ENCODE results near the gene PARD3B. TPM values are rescaled to one million over a fixed set of nuclear protein-coding genes. Genes with fewer than 3 reads are reported as not detected.

PARD3B gene
- total and polyA plus RNA-seq, 2 experiments from 2014 or later, result 3.5 to 4.4 TPM

- DNase-seq (ENCODE audit: low spot score) (no peak), ATAC-seq (no peak)
- peaks cover 16% of the 10 kb centered on the region for H3K4me1 Mint-ChIP-seq
- no peaks in the 10 kb centered on the region for H3K27me3 ChIP-seq (ENCODE audit: insufficient read depth)
- H3K4me1 ChIP-seq (ENCODE audit: insufficient read depth), result peaks cover 14% of the 10 kb centered on the region; the same call in 1 of the 2 replicates
- H3K36me3 ChIP-seq (ENCODE audit: insufficient read depth), result no peaks in the 10 kb centered on the region
- no peak overlapping the region for H3K4me3 ChIP-seq
- H3K27ac ChIP-seq (ENCODE audit: low read depth), result no peak overlapping the region
- no peaks in the 10 kb centered on the region for H3F3A ChIP-seq (replicated peaks; ENCODE audit: low read depth)
- H4K20me1 ChIP-seq (replicated peaks; ENCODE audit: insufficient read depth), result no peaks in the 10 kb centered on the region
- H3K9me3 Mint-ChIP-seq, result no peaks in the 10 kb centered on the region
- H3K4me3 Mint-ChIP-seq, result no peak overlapping the region
- no peaks in the 10 kb centered on the region for H3K36me3 Mint-ChIP-seq (ENCODE audit: low read depth)
- no peaks in the 10 kb centered on the region for H3K79me2 ChIP-seq (replicated peaks; ENCODE audit: insufficient read depth)
- no peak overlapping the region for H2AFZ ChIP-seq
- H3K27me3 Mint-ChIP-seq (ENCODE audit: insufficient read depth, low read depth, poor library complexity), result peaks cover 2% of the 10 kb centered on the region
- no peak overlapping the region for H3K27ac Mint-ChIP-seq
- H3K9me2 ChIP-seq (ENCODE audit: insufficient read depth), result no peaks in the 10 kb centered on the region
- H3K4me2 ChIP-seq, result no peak overlapping the region
- TF ChIP-seq REST (IDR thresholded peaks at IDR 0.05; ENCODE audit: unreplicated experiment) (no peak), ETS1 (IDR thresholded peaks at IDR 0.05) (no peak), CREB1 (CRISPR knock-in tag; IDR thresholded peaks at IDR 0.05; ENCODE audit: low read depth) (no peak), ZNF331 (CRISPR knock-in tag; IDR thresholded peaks at IDR 0.05; ENCODE audit: low read depth) (no peak), POLR2AphosphoS5 (IDR thresholded peaks at IDR 0.05; ENCODE audit: low read depth) (no peak), JUNB (IDR thresholded peaks at IDR 0.05; ENCODE audit: unreplicated experiment) (no peak), EZH2 (IDR thresholded peaks at IDR 0.05; ENCODE audit: low read depth, unreplicated experiment) (no peak), NANOG (IDR thresholded peaks at IDR 0.05; ENCODE audit: borderline replicate concordance) (no peak), CTCF (conservative IDR thresholded peaks at IDR 0.05; ENCODE audit: low read depth in 2 of 2) (no peak)
Observed at GRCh38 chr2:205115511-205115910, 570.2 kb downstream of the PARD3B start.

DNA sequence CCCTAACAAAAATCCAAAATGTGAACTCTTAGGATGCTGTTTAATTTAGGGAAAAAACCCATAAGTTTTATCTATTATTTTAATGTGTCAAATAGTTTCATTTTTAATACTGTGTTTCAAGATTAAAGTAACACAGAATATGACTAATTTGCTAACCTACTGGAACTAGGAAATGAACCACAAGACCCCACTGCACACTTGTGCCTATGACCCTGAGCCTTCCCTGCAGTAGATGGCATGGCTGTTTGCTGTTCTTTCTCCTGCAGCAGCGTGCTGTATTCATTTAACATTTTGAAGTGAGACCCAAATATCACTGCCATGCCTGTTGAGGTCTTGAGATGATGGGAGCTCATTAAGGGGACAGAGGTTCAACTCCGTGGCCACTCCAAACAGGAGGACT is 571.9 kb downstream of the PARD3B start:
- no peaks in the 10 kb centered on the region for H3K9me3 Mint-ChIP-seq
- Histone ChIP-seq H3K4me3 (no peak overlapping the region), H3F3A (replicated peaks; ENCODE audit: low read depth) (no peaks in the 10 kb centered on the region), H3K9me2 (ENCODE audit: insufficient read depth) (no peaks in the 10 kb centered on the region), H3K27me3 (ENCODE audit: insufficient read depth) (no peaks in the 10 kb centered on the region), H3K36me3 (ENCODE audit: insufficient read depth) (no peaks in the 10 kb centered on the region), H3K79me2 (replicated peaks; ENCODE audit: insufficient read depth) (no peaks in the 10 kb centered on the region), H4K20me1 (replicated peaks; ENCODE audit: insufficient read depth) (no peaks in the 10 kb centered on the region), H2AFZ (no peak overlapping the region), H3K4me1 (ENCODE audit: insufficient read depth) (peaks cover 12% of the 10 kb centered on the region; the same call in 1 of the 2 replicates), H3K4me2 (no peak overlapping the region), H3K27ac (ENCODE audit: low read depth) (no peak overlapping the region)
- H3K36me3 Mint-ChIP-seq (ENCODE audit: low read depth), result no peaks in the 10 kb centered on the region
- H3K4me3 Mint-ChIP-seq, result no peak overlapping the region
- no peak overlapping the region for H3K27ac Mint-ChIP-seq
- peaks cover 16% of the 10 kb centered on the region for H3K4me1 Mint-ChIP-seq
- no peak for DNase-seq (ENCODE audit: low spot score)
- TF ChIP-seq EZH2 (IDR thresholded peaks at IDR 0.05; ENCODE audit: low read depth, unreplicated experiment) (no peak), ETS1 (IDR thresholded peaks at IDR 0.05) (no peak)
- peaks cover 2% of the 10 kb centered on the region for H3K27me3 Mint-ChIP-seq (ENCODE audit: insufficient read depth, low read depth, poor library complexity)
- ATAC-seq, result no peak
